ENCODE results near the gene SETSIP.
"Not testable (repeated sequence)": the region's sequence is repeated elsewhere in the genome, so short reads cannot be mapped to it uniquely, and the experiment has no call there.

SETSIP gene

GRCh38 chr1:92075311-92075710 is at the start of gene SETSIP:
Gene SETSIP, minus strand, starts transcription at chr1:92075411. Its CDS starts 0 bp downstream, at chr1:92075411.
- DNase-seq (ENCODE audit: low spot score), result no peak

GRCh38 chr1:92123868-92124267 is 48.7 kb upstream of the SETSIP start:
- DNase-seq (ENCODE audit: low spot score), result no peak

- DNase-seq (ENCODE audit: low spot score), result no peak
Measured at GRCh38 chr1:92118826-92119225, 43.6 kb upstream of the SETSIP start.

- no peak for DNase-seq (ENCODE audit: low spot score)
Measured at GRCh38 chr1:92117526-92117925, 42.3 kb upstream of the SETSIP start.

GRCh38 chr1:92108631-92109030 is 33.4 kb upstream of the SETSIP start:
- no peak for DNase-seq (ENCODE audit: low spot score)

GRCh38 chr1:92105546-92106081 is 30.4 kb upstream of the SETSIP start:
- no peak for DNase-seq (ENCODE audit: low spot score)

- DNase-seq (ENCODE audit: low spot score), result no peak
Measured at GRCh38 chr1:92096317-92096716, 21.1 kb upstream of the SETSIP start.

GRCh38 chr1:92095874-92096273 is 20.7 kb upstream of the SETSIP start:
- no peak for DNase-seq (ENCODE audit: low spot score)

GRCh38 chr1:92094595-92094994 is 19.4 kb upstream of the SETSIP start:
- DNase-seq (ENCODE audit: low spot score), result no peak

- no peak for DNase-seq (ENCODE audit: low spot score)
Measured at GRCh38 chr1:92094090-92094489, 18.9 kb upstream of the SETSIP start.

- DNase-seq (ENCODE audit: low spot score), result no peak
Measured at GRCh38 chr1:92091625-92092024, 16.4 kb upstream of the SETSIP start.

GRCh38 chr1:92087542-92087941 is 12.3 kb upstream of the SETSIP start:
- no peak for DNase-seq (ENCODE audit: low spot score)

- no peak for DNase-seq (ENCODE audit: low spot score)
Measured at GRCh38 chr1:92085727-92086126, 10.5 kb upstream of the SETSIP start.

GRCh38 chr1:92084651-92085050 is 9.4 kb upstream of the SETSIP start:
- no peak for DNase-seq (ENCODE audit: low spot score)

- no peak for DNase-seq (ENCODE audit: low spot score)
Measured at GRCh38 chr1:92081031-92081430, 5.8 kb upstream of the SETSIP start.

GRCh38 chr1:92080128-92080985 is 5.1 kb upstream of the SETSIP start, which contains the start of gene BTBD8:
Gene BTBD8, plus strand, starts transcription at chr1:92080345. Its CDS starts 227 bp downstream, at chr1:92080572.
- DNase-seq (ENCODE audit: low spot score), result peak; percentile 39

- no peak for DNase-seq (ENCODE audit: low spot score)
Measured at GRCh38 chr1:92079441-92079840, 4.2 kb upstream of the SETSIP start.

- not testable (repeated sequence) for DNase-seq (ENCODE audit: low spot score)
Measured at GRCh38 chr1:92078077-92078476, 2.9 kb upstream of the SETSIP start.

GRCh38 chr1:92076363-92076762 is 1.2 kb upstream of the SETSIP start:
- DNase-seq (ENCODE audit: low spot score), result no peak

GRCh38 chr1:92074446-92074845 is 765 bp downstream of the SETSIP start:
- DNase-seq (ENCODE audit: low spot score), result not testable (repeated sequence)

GRCh38 chr1:92070892-92071291 is 4.3 kb downstream of the SETSIP start:
- DNase-seq (ENCODE audit: low spot score), result no peak

- no peak for DNase-seq (ENCODE audit: low spot score)
Measured at GRCh38 chr1:92066321-92066720, 8.9 kb downstream of the SETSIP start.

GRCh38 chr1:92065042-92065441 is 10.2 kb downstream of the SETSIP start:
- DNase-seq (ENCODE audit: low spot score), result no peak

GRCh38 chr1:92051948-92052347 is 23.3 kb downstream of the SETSIP start:
- peak; percentile 8 for DNase-seq (ENCODE audit: low spot score)

Measured in COLO829 (cell line).